Fibroblast of skin of right biceps (primary cell): ENCODE data around the gene PAX7.
"Not testable (repeated sequence)": the region's sequence is repeated elsewhere in the genome, so short reads cannot be mapped to it uniquely, and the experiment has no call there.

Experiments
- DNase-seq: peaks from one replicate; pipeline ENCODE4 v3.0.0-alpha.2; 2013

The PAX7 gene

GRCh38 chr1:18734461-18735223 lies 104.0 kb downstream of the PAX7 start:
- DNase-seq = no peak

DNA sequence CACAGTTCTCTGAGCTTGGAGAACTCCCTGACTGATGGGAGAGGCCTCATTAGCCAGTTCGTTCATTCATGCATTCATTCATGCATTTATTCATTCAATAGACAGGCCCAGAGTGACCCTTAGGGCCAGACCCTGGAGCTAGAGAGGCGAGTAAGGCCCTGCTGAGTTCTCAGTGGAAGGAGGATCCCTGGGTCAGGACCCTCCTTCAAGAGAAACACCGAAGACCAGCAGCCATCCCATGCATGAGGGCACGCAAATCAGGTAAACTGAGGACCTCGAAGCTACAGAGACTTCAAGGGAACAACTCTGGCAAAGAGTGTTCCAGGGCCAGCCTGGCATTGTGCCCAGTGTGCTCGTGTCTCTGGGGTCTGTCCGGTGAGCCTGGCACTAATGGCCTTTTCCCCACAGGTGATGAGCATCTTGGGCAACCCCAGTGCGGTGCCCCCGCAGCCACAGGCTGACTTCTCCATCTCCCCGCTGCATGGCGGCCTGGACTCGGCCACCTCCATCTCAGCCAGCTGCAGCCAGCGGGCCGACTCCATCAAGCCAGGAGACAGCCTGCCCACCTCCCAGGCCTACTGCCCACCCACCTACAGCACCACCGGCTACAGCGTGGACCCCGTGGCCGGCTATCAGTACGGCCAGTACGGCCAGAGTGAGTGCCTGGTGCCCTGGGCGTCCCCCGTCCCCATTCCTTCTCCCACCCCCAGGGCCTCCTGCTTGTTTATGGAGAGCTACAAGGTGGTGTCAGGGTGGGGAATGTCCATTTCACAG lies 104.8 kb downstream of the PAX7 start:
- DNase-seq = no peak

DNA sequence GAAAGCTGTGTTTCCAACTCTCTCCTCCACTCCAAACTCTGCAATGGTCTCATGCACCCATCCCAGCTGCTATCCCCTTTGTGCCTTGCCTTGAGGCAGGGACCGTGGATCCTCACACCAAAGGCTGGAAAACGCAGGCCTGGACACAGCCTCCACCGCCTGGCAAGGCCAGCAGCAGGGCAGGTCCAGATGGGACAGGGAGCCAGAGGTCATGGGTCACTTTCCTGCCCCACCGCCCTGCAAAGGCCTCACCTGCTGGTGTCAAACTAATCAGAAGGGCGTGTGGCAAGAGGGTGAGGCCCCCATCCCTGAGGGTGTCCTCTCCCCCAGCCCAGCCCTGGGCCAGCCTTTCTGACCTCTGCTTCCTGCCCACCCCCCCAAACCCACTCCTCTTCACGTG lies 106.3 kb downstream of the PAX7 start:
- DNase-seq = no peak

DNA sequence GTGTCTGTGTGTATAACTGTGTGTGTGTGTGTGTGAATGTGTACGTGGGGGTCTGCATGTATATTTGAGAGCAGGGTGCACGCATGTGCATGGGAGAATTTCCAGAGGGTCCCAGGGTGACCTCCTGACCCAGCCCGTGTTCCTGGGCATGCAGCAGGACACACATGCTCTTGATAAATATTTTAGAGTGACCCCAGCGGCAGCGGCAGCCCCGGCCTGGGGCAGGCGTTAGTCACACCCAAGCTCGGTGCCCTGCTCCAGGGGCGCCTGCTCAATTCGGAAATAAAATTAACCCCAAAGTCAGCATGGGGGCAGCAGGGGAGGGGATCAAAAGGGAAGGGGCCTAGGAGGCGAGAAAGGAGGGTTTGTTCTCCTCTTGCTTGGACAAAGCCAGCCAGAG lies 107.5 kb downstream of the PAX7 start:
- DNase-seq = no peak

GRCh38 chr1:18738617-18739016 lies 108.0 kb downstream of the PAX7 start:
- no peak for DNase-seq

DNA sequence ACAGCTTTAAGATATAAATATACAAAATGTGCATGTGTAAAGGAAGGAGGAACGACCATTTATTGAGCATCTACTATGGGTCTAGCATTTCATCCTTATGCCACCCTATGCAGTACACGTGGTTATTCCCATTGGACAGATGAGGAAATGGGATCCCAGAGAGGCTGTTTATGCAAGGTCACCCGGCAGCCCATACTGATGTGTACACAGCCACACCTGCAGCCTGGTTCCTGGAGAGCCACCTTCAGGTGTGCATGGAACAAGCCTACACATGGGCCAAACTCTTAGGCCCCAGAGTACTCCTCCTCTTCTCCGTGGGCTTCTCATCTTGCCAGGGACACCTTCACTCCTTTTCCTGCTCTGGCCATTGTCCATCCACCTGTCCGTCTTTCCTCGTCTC lies 108.8 kb downstream of the PAX7 start:
- DNase-seq = no peak

DNA sequence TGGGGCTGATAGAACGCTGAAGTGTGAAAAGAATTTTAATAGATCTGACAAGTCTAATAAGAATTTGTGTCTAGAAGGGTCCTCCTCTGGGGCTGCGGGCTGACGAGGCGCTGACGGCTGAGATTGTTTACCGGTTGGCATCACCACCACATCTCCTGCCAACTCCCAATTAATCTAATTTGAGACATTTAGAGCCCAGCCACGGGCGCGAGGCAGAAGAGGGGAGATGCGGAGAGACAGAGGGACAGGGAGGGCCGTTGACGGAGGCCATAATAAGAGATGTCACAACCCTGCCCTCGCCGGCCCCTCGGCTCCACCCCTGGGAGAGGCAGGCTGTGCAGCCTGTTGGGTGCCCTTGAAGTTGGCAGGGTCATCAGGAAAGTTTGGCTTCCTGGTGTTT lies 109.3 kb downstream of the PAX7 start:
- no peak for DNase-seq

DNA sequence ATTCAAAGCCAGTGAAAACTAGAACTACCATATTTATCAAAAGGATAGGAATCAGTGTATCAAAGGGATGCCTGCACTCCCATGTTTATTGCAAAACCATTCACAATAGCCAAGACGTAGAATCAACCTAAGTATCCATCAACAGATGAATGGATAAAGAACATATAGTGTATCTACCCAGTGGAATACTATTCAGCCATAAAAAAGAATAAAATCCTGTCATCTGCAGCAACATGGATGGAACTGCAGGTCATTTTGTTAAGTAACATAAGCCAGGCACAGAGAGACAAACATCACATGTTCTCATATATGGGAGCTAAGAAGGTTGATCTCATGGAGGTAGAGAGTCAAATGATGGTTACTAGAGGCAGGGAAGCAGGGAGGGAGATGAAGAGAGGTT lies 110.0 kb downstream of the PAX7 start:
- DNase-seq = no peak

DNA sequence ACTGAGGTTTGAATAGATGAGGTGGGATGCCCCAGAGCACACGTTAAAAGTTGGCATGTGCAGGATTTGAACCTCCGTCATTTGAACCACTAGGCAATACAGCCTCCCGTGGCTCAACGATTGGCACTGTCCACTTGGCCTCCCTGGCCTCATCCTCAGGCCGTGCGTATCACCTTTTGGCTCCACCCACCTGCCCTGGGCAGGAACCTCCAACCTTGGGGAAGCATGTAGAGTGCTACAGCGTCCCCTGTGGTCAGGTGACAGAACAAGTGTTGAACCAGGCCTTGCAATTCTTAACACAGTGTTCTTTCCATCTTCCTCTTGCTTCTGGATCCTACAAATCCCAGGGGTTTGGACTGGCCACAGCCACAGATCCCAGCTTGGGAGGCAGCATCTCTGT lies 112.6 kb downstream of the PAX7 start:
- DNase-seq = no peak

DNA sequence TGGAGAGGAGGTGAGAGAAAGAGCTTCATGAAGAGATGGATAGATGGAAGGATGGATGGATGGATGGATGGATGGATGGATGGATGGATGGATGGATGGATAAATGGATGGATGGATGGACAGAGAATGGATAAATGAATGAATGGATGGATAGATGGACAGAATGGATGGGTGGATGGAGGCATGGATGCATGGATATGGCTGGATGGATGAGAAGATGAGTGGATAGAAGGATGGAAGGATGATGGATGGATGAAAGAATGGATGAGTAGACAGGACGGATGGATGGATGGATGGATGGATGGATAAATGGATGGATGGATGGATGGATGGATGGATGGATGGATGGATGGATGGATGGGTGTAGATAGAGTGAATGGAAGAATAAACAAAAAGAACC lies 113.7 kb downstream of the PAX7 start:
- DNase-seq = not testable (repeated sequence)

DNA sequence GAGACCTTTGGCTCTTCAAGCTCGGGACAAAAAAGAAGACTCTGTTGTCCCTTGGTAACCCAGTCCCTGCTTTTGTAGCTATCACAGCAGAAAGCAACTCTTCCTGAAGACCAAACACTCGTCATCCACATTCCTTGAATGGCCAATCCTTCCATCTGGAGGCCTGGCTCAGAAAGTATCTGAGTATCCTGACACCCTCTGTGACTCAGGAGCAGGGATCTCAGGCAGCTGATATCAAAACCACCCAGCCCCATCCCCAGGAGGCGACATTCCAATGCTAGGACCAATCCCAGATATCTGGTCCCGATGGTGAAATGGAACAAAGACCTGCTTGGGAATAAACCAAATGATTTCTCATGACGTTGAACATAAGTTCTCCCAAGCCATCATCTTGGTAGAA lies 116.3 kb downstream of the PAX7 start:
- DNase-seq = no peak

DNA sequence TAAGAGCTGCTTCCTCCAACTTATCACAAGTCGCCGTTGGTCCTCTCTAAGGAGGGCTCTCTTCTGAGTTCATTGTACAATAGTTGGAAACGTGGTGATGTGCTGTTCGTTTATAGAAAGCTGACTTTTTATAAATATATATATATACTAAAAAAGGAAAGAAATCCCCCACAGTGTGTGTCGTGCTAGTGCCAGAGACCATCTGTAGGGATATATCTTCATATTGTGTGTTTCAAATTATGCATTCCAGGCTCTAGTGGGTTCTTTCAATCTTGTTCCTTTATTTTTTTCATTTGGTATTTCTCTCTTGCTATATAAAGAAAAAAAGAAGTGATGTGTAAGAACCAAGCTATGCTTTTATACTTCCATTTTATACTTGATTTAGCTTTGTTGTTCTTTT lies 117.0 kb downstream of the PAX7 start:
- no peak for DNase-seq

DNA sequence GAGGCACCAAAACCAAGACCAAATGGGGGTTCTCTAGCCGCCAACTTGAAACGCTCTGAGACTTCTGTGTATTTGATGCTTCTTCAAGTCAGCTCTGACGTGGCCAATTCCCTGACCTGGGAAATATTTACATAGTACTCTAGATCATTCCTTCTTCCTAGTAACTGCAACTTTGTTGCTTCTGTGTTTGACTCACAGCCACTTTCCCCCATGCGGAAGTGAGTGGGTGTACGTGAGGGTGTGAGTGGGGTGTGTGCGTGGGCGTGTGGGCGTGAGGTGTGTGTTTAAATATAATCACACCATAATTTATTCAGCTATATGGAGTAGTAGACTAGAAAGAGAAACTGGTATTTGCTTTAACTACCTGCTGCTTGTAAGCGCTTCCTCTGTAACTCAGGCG lies 117.8 kb downstream of the PAX7 start:
- no peak for DNase-seq

DNA sequence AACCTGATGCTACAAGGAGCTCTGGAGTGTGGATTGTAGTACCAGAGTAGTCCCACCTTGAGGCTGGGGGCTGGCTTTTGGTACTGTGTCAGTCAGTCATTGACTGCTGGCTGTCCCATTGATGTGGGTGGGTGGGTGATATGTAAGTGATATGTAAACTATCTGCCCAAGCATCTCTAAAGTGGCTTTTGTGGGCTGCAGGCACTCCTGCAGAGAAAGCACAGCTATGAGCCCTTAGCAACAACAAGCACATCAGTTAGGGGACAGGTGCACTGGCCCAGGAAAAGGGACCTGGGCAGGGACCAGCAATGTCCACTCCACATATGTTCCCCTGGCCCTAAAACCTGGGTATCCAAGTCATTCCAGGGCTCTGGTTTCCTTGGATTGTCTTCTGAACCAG lies 118.9 kb downstream of the PAX7 start:
- DNase-seq = no peak

GRCh38 chr1:18750600-18750999 lies 120.0 kb downstream of the PAX7 start:
- no peak for DNase-seq

DNA sequence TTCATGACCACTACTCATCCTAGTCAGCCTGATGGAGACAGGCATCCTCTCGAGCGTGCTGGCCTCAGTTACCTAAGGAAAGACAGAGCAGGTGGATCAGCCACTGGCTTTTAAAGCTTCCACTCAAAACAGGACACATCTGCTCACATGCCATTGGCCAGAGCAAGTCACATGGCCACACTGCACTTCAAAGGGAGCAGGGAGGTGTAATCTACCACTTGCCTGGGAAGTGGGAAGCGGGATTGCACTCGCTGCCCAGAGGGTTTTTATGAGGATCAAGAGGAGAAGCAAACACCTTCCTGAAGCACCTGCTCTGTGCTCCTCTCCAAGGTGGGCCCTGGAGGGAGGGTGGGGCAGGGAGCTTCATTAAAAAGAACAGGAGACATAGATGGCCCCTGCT lies 120.8 kb downstream of the PAX7 start:
- no peak for DNase-seq

- no peak for DNase-seq
These were observed 121.8 kb downstream of the PAX7 start for GRCh38 chr1:18752409-18752808.

DNA sequence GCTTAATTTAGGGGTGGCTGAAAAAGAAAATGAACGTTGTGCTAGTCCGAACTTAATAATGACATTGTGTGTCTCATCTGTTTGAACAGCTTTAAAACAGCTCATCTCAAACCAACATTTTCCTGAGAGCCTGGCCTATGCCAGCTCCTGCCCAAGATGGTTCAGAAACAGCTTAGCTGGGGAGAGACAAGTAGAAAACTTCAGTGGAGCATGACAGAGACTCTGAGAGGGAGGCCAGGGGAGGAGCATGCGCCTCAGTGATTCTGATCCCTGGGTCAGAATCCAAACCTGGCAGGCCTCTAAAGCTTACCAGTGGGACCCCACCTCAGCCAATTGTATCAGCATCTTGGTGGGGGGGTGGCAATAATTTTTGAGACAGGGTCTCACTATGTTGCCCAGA lies 129.5 kb downstream of the PAX7 start:
- no peak for DNase-seq

DNA sequence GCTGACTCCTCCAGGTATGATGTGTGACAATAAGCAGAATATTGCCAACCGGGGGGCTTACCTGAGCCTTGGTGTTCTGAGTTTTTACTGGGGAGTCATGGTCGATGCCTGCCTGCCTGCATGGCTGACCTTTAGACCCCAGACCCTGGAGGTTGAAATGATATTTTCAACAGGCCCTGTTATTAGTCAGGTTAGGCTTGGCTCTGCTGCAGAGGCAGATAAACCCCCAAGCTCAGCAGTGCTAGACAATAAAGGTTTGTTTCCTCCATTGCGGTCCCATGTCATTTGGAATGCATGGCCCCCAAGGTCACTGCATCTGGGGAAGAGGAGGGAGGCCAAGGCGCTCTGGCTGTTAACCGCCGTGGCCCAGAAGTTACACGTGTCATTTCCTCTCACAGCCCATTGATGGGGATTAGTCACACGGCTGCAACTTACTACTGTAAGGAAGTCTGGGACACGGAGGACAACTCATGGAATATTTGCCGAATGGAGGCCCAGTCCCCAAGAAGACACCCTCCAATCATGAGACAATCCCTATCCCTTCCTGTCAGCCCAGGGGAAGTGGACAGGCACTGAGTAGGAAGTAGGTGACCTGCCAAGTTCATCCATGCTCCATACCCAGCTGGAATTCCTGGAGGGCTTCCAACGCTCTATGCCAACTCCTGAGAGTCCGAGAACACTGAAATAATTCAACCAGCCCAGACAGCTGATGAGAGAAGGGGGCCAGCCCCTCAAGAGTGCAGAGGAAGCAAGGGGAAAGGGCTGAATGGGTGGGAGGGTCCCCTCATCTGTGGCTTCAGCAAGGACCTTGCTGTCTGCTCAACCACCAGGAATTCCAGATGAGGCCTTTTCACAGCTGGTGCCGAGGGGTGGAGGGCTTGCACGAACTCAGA lies 131.5 kb downstream of the PAX7 start:
- DNase-seq = no peak

GRCh38 chr1:18764362-18764761 lies 133.7 kb downstream of the PAX7 start:
- DNase-seq = no peak

GRCh38 chr1:18765725-18766124 lies 135.1 kb downstream of the PAX7 start:
- no peak for DNase-seq

GRCh38 chr1:18766328-18766727 lies 135.7 kb downstream of the PAX7 start:
- no peak for DNase-seq

GRCh38 chr1:18767576-18767975 lies 136.9 kb downstream of the PAX7 start:
- DNase-seq = not testable (repeated sequence)

- DNase-seq = no peak
These were observed 137.4 kb downstream of the PAX7 start for GRCh38 chr1:18768086-18768485.
